Ureter (tissue), 1 donor: ENCODE measurements around the gene GPER1. TPM values are rescaled to one million over a fixed set of nuclear protein-coding genes. Genes with fewer than 3 reads are reported as not detected.

ENCODE experiments used
- DNase-seq: peaks from one replicate; pipeline ENCODE4 v3.0.0-alpha.2; 2020; ENCODE audit warnings: low spot score
- total RNA-seq: library from RNA; stranded (reverse); gene quantifications from one replicate; pipeline ENCODE4 v1.2.4, GENCODE V29; 2023
- donor health status: DM: yes; HTN: yes; CAD: no.

GPER1 gene
- total RNA-seq, 1 donor from 2014 or later: 3.4 TPM

GRCh38 chr7:1087465-1087814, 473 bp upstream of the GPER1 start:
- DNase-seq: no peak

GRCh38 chr7:1090236-1090635, 2.3 kb downstream of the GPER1 start:
- no peak for DNase-seq

GRCh38 chr7:1090686-1091643, 3.1 kb downstream of the GPER1 start:
- no peak for DNase-seq

- DNase-seq: no peak
Measured at GRCh38 chr7:1091644-1092027, 3.7 kb downstream of the GPER1 start.

GRCh38 chr7:1092161-1092632, 4.3 kb downstream of the GPER1 start:
- DNase-seq: no peak

- no peak for DNase-seq
Measured at GRCh38 chr7:1092806-1093501, 5.0 kb downstream of the GPER1 start.

GRCh38 chr7:1093502-1093843, 5.6 kb downstream of the GPER1 start:
- DNase-seq: no peak

- DNase-seq: no peak
Measured at GRCh38 chr7:1093916-1094508, 6.1 kb downstream of the GPER1 start.

GRCh38 chr7:1094870-1095269, 7.0 kb downstream of the GPER1 start:
- no peak for DNase-seq

- no peak for DNase-seq
Measured at GRCh38 chr7:1095621-1096155, 7.8 kb downstream of the GPER1 start.

GRCh38 chr7:1096156-1097119, 8.5 kb downstream of the GPER1 start:
- peak; percentile 61 for DNase-seq

GRCh38 chr7:1097120-1097504, 9.2 kb downstream of the GPER1 start:
- no peak for DNase-seq

- DNase-seq: no peak
Measured at GRCh38 chr7:1098243-1099153, 10.6 kb downstream of the GPER1 start.

- DNase-seq: no peak
Measured at GRCh38 chr7:1099154-1099542, 11.2 kb downstream of the GPER1 start.

GRCh38 chr7:1099637-1100036, 11.7 kb downstream of the GPER1 start:
- DNase-seq: no peak

GRCh38 chr7:1100386-1100785, 12.5 kb downstream of the GPER1 start:
- no peak for DNase-seq

GRCh38 chr7:1100834-1101562, 13.1 kb downstream of the GPER1 start:
- no peak for DNase-seq

- DNase-seq: no peak
Measured at GRCh38 chr7:1101563-1102431, 13.9 kb downstream of the GPER1 start.
